Bronchial epithelial cell (primary cell): Measurements from ENCODE around the gene DPYD. TPM values are rescaled to one million over a fixed set of nuclear protein-coding genes. Genes with fewer than 3 reads are reported as not detected.
A peak's percentile ranks its signal among the peaks of the same experiment; 100 is the strongest.

ENCODE experiments used
- DNase-seq: peaks from one replicate; pipeline ENCODE4 v3.0.0-alpha.2; 2010; ENCODE audit warnings: low read depth
- FAIRE-seq: peaks from 2 replicates; lab custom pipeline; 2011; peaks lifted over from hg19 to GRCh38; lab: Jason Lieb, UNC
- H3K27me3 ChIP-seq: 2 replicates; pipeline ENCODE4 v1.5.1; 2011; ENCODE audit warnings: low read length; ENCODE audit not compliant: control insufficient read depth, insufficient read depth
- H3K36me3 ChIP-seq: 2 replicates; pipeline ENCODE4 v1.5.1; 2011; ENCODE audit warnings: low read length; ENCODE audit not compliant: control insufficient read depth, insufficient read depth
- H3K4me3 ChIP-seq: 2 replicates; pipeline ENCODE4 v1.5.1; 2011; ENCODE audit warnings: mild to moderate bottlenecking, low read depth, low read length, control low read depth
- CTCF ChIP-seq: IDR thresholded peaks from 2 replicates; pipeline ENCODE4 v1.5.1; 2011; ENCODE audit warnings: mild to moderate bottlenecking, moderate library complexity, low read length, control low read depth, inconsistent platforms; ENCODE audit not compliant: insufficient read depth, severe bottlenecking
- total RNA-seq: library from RNA; depleted of rRNA; stranded (reverse); fragments of >200 nt; gene quantifications from 2 replicates; pipeline ENCODE4 v1.2.1, GENCODE V29; 2014

DPYD gene
- total RNA-seq, 1 donor from 2014 or later = 1.6 TPM

- H3K4me3 ChIP-seq = no peak overlapping the region
- no peaks in the 10 kb centered on the region for H3K27me3 ChIP-seq
- FAIRE-seq (no peak), DNase-seq (peak; percentile 9)
- no peaks in the 10 kb centered on the region for H3K36me3 ChIP-seq
- no peak for TF ChIP-seq CTCF
These were observed 396.6 kb downstream of the DPYD start for GRCh38 chr1:97524211-97524610.

GRCh38 chr1:97516588-97516987 lies 404.2 kb downstream of the DPYD start:
- FAIRE-seq (no peak), DNase-seq (no peak)
- Histone ChIP-seq H3K4me3 (no peak overlapping the region), H3K36me3 (no peaks in the 10 kb centered on the region), H3K27me3 (no peaks in the 10 kb centered on the region)
- no peak for TF ChIP-seq CTCF

GRCh38 chr1:97508653-97509218 lies 412.1 kb downstream of the DPYD start:
- FAIRE-seq = no peak

GRCh38 chr1:97507863-97508262 lies 413.0 kb downstream of the DPYD start:
- Histone ChIP-seq H3K27me3 (no peaks in the 10 kb centered on the region), H3K4me3 (no peak overlapping the region), H3K36me3 (no peaks in the 10 kb centered on the region)
- DNase-seq = no peak
- no peak for TF ChIP-seq CTCF
- FAIRE-seq = no peak

More at GRCh38 chr1:97508653-97509218, 412.1 kb downstream of the DPYD start:
- TF ChIP-seq CTCF = no peak
- H3K27me3 ChIP-seq = no peaks in the 10 kb centered on the region
- no peaks in the 10 kb centered on the region for H3K36me3 ChIP-seq
- no peak overlapping the region for H3K4me3 ChIP-seq
- DNase-seq = no peak

GRCh38 chr1:97506368-97506767 lies 414.5 kb downstream of the DPYD start:
- no peak for TF ChIP-seq CTCF
- Histone ChIP-seq H3K27me3 (no peaks in the 10 kb centered on the region), H3K36me3 (no peaks in the 10 kb centered on the region), H3K4me3 (no peak overlapping the region)
- DNase-seq = no peak
- FAIRE-seq = no peak

- FAIRE-seq (no peak), DNase-seq (no peak)
- no peaks in the 10 kb centered on the region for H3K36me3 ChIP-seq
These were observed 415.0 kb downstream of the DPYD start for GRCh38 chr1:97505816-97506215.

More at GRCh38 chr1:97505816-97506215, 415.0 kb downstream of the DPYD start:
- TF ChIP-seq CTCF = no peak
- Histone ChIP-seq H3K27me3 (no peaks in the 10 kb centered on the region), H3K4me3 (no peak overlapping the region)
